Adipocyte (in vitro differentiated cells): ENCODE data around the gene SCARB1.

ENCODE experiments used
- DNase-seq: peaks from one replicate; pipeline ENCODE4 v3.0.0-alpha.2; 2015; ENCODE audit warnings: low read depth
- H3K27me3 ChIP-seq: replicated peaks from 2 replicates; pipeline ENCODE4 v1.7.0; 2013; ENCODE audit warnings: mild to moderate bottlenecking, low read length, moderate library complexity; ENCODE audit not compliant: control insufficient read depth, insufficient read depth
- H3K36me3 ChIP-seq: 2 replicates; pipeline ENCODE4 v1.7.0; 2013; ENCODE audit warnings: low read length, mild to moderate bottlenecking, moderate library complexity; ENCODE audit not compliant: control insufficient read depth, insufficient read depth, severe bottlenecking
- H3K4me1 ChIP-seq: 2 replicates; pipeline ENCODE4 v1.7.0; 2013; ENCODE audit warnings: mild to moderate bottlenecking, low read length, moderate library complexity; ENCODE audit not compliant: control insufficient read depth, insufficient read depth
- H3K4me3 ChIP-seq: 2 replicates; pipeline ENCODE4 v1.7.0; 2013; ENCODE audit warnings: mild to moderate bottlenecking, low read length, moderate library complexity
- H3K9ac ChIP-seq: 2 replicates; pipeline ENCODE4 v1.7.0; 2013; ENCODE audit warnings: mild to moderate bottlenecking, low read length, moderate library complexity
- H3K9me3 ChIP-seq: 2 replicates; pipeline ENCODE4 v1.7.0; 2013; ENCODE audit warnings: mild to moderate bottlenecking, low read length, moderate library complexity; ENCODE audit not compliant: control insufficient read depth

Gene SCARB1

DNA sequence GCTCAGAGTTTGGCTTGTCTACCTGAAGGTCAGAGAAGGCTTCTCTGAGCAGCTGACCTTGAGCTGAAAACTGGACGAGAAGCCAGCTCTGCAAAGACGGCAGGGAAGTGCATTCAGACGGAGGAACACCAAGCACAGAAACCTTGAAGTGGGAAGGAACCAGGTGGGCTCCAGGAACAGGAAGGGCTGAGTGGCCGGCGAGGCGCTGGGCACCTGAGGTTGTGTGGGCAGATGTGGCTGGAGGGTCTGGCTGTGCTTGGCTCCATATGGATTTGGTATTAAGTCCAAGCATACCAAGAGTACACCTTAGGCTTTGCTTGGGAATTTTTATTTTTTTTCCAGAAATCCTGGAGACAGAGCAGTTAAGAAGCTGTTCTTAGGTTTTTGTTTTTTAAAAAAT lies 130.6 kb downstream of the SCARB1 start:
- DNase-seq: no peak
- no peak overlapping the region for H3K4me3 ChIP-seq
- H3K36me3 ChIP-seq: no peaks in the 10 kb centered on the region
- no peak overlapping the region for H3K9ac ChIP-seq
- H3K4me1 ChIP-seq: peaks cover 4% of the 10 kb centered on the region
- H3K9me3 ChIP-seq: peaks cover 5% of the 10 kb centered on the region
- H3K27me3 ChIP-seq: no peaks in the 10 kb centered on the region

DNA sequence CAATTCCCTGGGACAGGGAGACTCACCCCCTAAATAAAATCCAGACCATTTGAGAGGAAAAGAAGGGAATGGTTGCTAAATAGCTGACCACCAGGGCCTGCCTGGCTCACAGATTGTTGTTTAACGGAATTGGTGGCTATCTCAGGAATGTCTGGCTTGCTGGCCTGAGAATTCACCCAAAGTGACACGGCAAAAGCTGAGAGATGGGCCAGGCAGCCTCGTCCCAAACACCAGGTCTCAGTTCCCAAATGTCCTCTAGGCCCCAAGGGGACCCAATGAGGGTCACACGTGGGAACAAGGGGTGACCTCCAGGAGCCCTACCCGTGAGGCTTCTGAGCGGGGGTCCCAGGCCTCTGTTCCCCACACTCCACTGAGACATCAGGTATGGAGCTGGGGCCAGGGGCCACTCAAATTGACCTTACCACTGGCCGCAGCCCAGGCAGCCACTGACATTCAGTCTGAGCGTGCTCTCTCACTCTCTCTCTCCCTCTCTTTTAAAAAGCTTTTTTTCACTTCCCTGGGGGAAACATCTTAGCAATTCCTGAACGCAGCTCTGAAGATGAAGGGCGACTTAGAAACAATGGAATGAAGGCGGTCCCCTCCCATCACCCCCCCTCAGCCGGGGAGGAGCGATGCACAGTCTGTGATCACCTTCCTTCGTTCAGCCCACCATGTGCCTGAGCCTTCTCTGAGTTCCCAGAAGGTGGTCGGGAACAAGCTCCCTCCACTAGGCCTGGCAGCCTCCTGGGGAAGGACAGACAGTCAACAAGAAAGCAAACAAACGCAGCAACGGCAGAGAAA lies 131.2 kb downstream of the SCARB1 start:
- Histone ChIP-seq H3K36me3 (no peaks in the 10 kb centered on the region), H3K27me3 (no peaks in the 10 kb centered on the region), H3K4me3 (no peak overlapping the region), H3K9ac (peak overlapping the region; percentile 8), H3K4me1 (peaks cover 6% of the 10 kb centered on the region), H3K9me3 (peaks cover 5% of the 10 kb centered on the region)
- DNase-seq: peak; percentile 65

DNA sequence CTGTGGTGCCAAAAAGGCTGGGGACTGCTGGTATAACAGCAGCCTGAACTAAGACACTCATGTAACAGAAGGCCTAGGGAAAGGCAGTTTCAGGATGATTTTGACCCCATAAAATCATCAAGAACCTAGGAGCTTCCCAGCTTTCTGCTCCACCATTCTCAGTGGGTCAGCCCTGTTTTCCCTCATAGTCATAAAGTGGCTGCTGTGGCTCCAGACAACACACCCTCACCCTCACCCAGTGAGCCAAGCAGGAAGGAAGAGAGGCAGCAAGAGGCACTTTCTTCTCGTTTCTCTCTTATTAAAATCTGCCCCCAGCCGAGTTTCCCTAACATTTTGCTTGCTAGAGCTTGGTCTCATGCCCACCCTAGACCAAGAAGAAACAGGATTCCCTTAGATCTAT lies 131.8 kb downstream of the SCARB1 start:
- peaks cover 12% of the 10 kb centered on the region for H3K4me1 ChIP-seq

DNA sequence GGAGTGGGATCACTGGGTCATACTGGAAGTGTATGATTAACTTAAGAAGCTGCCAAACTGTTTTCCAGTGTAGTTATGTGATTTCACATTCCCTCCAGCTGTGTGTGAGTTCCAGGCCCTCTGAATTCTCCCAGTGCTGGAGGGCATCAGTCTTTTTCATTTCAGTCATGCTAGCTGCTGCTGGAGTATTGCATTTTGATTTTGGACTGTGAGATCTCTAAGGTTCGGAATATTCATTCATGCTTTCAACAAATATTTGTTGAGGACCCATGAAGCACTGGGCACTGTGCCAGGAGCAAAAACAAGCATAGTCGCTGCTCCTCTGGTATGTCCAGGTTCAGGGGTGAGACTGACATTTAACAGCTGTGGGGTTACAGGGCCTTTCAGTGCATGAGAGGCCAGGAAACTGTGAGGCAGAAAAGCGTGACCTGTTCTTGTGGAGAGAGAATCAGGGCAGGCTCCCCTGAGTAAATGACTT lies 133.2 kb downstream of the SCARB1 start:
- no peak overlapping the region for H3K4me3 ChIP-seq
- no peaks in the 10 kb centered on the region for H3K36me3 ChIP-seq
- H3K27me3 ChIP-seq: no peaks in the 10 kb centered on the region
- H3K9me3 ChIP-seq: peaks cover 5% of the 10 kb centered on the region
- H3K4me1 ChIP-seq: peaks cover 12% of the 10 kb centered on the region
- no peak overlapping the region for H3K9ac ChIP-seq
- peak; percentile 67 for DNase-seq

More for the DNA sequence above, 131.8 kb downstream of the SCARB1 start:
- no peak overlapping the region for H3K9ac ChIP-seq
- DNase-seq: no peak
- H3K27me3 ChIP-seq: no peaks in the 10 kb centered on the region
- peaks cover 5% of the 10 kb centered on the region for H3K9me3 ChIP-seq
- no peak overlapping the region for H3K4me3 ChIP-seq
- no peaks in the 10 kb centered on the region for H3K36me3 ChIP-seq

DNA sequence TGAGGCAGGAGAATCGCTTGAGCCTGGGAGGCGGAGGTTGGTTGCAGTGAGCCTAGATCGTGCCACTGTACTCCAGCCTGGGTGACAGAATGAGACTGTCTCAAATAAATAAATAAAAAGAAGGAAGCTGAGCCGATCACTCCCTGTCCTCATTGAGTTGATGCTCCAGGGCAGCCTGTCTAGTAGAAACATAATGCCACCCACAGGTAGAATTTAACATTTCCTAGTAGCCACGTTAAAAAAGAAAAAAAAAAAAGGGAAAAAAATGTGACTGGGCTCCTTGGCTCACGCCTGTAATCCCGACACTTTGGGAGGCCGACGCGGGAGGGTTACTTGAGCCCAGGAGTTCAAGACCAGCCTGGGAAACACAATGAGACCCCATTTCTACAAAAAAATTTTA lies 135.7 kb downstream of the SCARB1 start:
- Histone ChIP-seq H3K36me3 (no peaks in the 10 kb centered on the region), H3K9ac (no peak overlapping the region), H3K9me3 (peaks cover 7% of the 10 kb centered on the region), H3K27me3 (no peaks in the 10 kb centered on the region), H3K4me1 (peaks cover 12% of the 10 kb centered on the region), H3K4me3 (no peak overlapping the region)
- DNase-seq: no peak

DNA sequence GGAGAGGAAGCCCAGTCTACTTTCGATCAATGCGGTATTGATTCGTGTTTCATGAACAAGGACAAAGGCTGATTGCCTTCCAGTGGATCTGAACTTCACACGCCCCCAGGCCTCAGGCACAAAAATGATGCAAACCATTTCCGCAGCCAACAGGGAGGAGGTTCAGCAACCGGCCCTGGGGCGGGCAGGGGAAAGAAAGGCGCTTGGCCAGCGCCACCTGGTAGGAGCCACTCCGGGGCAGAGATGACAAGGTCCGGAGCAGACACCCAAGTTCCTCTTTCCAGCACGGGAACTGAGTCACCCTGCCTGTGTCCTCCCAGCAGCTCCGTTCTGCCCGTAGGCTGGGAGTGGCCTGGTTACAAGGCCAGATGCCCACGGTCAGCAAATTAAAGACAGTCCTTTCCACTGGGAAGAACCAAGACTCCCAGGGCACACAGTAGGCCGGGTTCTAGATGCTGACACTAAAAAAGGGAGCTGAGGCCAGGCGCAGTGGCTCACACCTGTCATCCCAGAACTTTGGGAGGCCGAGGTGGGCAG lies 136.3 kb downstream of the SCARB1 start:
- peak overlapping the region; percentile 21 for H3K4me3 ChIP-seq
- H3K27me3 ChIP-seq: no peaks in the 10 kb centered on the region
- peaks cover 7% of the 10 kb centered on the region for H3K9me3 ChIP-seq
- DNase-seq: peak; percentile 84
- no peaks in the 10 kb centered on the region for H3K36me3 ChIP-seq
- peak overlapping the region; percentile 9 for H3K9ac ChIP-seq
- peaks cover 12% of the 10 kb centered on the region for H3K4me1 ChIP-seq
